Fibroblast of lung (primary cell): ENCODE results near the gene FREM1.

Source experiments
- EZH2 ChIP-seq: IDR thresholded peaks from 2 replicates; pipeline ENCODE4 v1.5.1; 2012; ENCODE audit warnings: low read length, control low read depth, mild to moderate bottlenecking; ENCODE audit errors: missing control alignments
- TF ChIP-seq, protein P1 (sequence below), 2 donors: IDR thresholded peaks in 1 of 2; conservative IDR thresholded peaks in 1 of 2; 1 replicate in 1 of 2; 2 replicates in 1 of 2; pipeline ENCODE4 v1.5.1; 2011 to 2012; ENCODE audit warnings: low read length in 2 of 2, control low read depth in 1 of 2, inconsistent platforms in 1 of 2, low read depth in 1 of 2, mild to moderate bottlenecking in 1 of 2

- TF ChIP-seq, protein P1, sequence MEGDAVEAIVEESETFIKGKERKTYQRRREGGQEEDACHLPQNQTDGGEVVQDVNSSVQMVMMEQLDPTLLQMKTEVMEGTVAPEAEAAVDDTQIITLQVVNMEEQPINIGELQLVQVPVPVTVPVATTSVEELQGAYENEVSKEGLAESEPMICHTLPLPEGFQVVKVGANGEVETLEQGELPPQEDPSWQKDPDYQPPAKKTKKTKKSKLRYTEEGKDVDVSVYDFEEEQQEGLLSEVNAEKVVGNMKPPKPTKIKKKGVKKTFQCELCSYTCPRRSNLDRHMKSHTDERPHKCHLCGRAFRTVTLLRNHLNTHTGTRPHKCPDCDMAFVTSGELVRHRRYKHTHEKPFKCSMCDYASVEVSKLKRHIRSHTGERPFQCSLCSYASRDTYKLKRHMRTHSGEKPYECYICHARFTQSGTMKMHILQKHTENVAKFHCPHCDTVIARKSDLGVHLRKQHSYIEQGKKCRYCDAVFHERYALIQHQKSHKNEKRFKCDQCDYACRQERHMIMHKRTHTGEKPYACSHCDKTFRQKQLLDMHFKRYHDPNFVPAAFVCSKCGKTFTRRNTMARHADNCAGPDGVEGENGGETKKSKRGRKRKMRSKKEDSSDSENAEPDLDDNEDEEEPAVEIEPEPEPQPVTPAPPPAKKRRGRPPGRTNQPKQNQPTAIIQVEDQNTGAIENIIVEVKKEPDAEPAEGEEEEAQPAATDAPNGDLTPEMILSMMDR (conservative IDR thresholded peaks at IDR 0.05 in 1 of 2, IDR thresholded peaks at IDR 0.05 in 1 of 2; ENCODE audit: low read depth in 1 of 2, low read length in 2 of 2): no peak
- no peak for TF ChIP-seq EZH2
These were observed 25.7 kb upstream of the FREM1 start for GRCh38 chr9:14935964-14936363.
